Parathyroid adenoma (tissue), 2 donors: ENCODE results near the gene NOS1AP.

Experiments
- H2AFZ ChIP-seq: fragments of 300-600 bp; sonication (generic); one replicate; pipeline ENCODE4 v1.7.0; 2017; ENCODE audit warnings: antibody characterized with exemption, mild to moderate bottlenecking
- H3K27ac ChIP-seq: fragments of 300-600 bp; sonication (generic); one replicate; pipeline ENCODE4 v1.7.0; 2017
- H3K27me3 ChIP-seq: fragments of 300-600 bp; sonication (generic); one replicate; pipeline ENCODE4 v1.7.0; 2017; ENCODE audit warnings: low read length; ENCODE audit not compliant: control insufficient read depth, insufficient read depth
- H3K36me3 ChIP-seq: fragments of 300-600 bp; sonication (generic); one replicate; pipeline ENCODE4 v1.7.0; 2017; ENCODE audit warnings: low read length; ENCODE audit not compliant: control insufficient read depth, insufficient read depth
- H3K4me1 ChIP-seq: fragments of 300-600 bp; sonication (generic); one replicate; pipeline ENCODE4 v1.7.0; 2017; ENCODE audit warnings: control low read depth
- H3K4me2 ChIP-seq: fragments of 300-600 bp; sonication (generic); one replicate; pipeline ENCODE4 v1.7.0; 2017; ENCODE audit warnings: low read length
- H3K4me3 ChIP-seq: fragments of 300-600 bp; sonication (generic); one replicate; pipeline ENCODE4 v1.7.0; 2017; ENCODE audit warnings: low read depth, low read length
- H3K79me2 ChIP-seq: fragments of 300-600 bp; sonication (generic); one replicate; pipeline ENCODE4 v1.7.0; 2017; ENCODE audit warnings: control low read depth
- H3K9ac ChIP-seq: fragments of 300-600 bp; sonication (generic); one replicate; pipeline ENCODE4 v1.7.0; 2017; ENCODE audit warnings: mild to moderate bottlenecking
- H3K9me3 ChIP-seq: fragments of 300-600 bp; sonication (generic); one replicate; pipeline ENCODE4 v1.7.0; 2017; ENCODE audit warnings: low read length; ENCODE audit not compliant: control insufficient read depth
- TF ChIP-seq, protein P1 (sequence below): fragments of 300-600 bp; sonication (generic); IDR thresholded peaks from one replicate; pipeline ENCODE4 v1.7.0; 2017; ENCODE audit warnings: antibody characterized with exemption, mild to moderate bottlenecking
- donor health status: primary hyperparathyroidism.

NOS1AP gene

DNA sequence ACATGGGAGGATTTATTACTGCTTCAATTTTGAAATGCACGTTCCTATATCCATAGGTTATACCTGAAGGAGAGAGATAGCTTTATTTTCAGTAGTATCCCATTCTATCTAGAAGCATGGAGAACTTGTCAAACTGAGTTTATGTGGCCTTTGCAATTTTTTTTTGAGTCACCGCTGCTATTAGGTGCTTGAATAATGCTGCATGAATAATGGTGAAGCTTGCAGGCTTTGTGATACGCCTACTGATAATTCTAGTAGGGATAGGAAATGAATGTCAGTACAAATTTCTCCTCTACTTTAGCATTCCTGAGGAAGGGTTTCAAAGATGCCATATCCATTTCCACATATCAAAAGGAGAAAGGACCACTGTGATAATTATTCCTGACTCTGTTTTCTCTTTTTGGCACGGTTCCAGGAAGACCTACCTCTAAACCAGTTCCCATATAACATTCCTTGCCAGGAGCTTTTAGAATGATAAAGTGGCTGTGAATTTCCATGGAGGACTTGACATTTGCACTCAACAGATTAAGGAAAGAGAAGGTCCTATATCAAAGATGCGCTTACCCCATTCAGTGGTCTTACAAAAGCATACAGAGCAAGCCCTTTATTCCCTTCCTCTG lies 223.7 kb downstream of the NOS1AP start:
- Histone ChIP-seq H3K9me3 (no peaks in the 10 kb centered on the region), H3K27ac (no peak overlapping the region), H3K4me3 (no peak overlapping the region), H3K79me2 (no peaks in the 10 kb centered on the region), H3K27me3 (no peaks in the 10 kb centered on the region), H3K9ac (no peak overlapping the region), H3K36me3 (no peaks in the 10 kb centered on the region), H3K4me2 (no peak overlapping the region), H2AFZ (no peak overlapping the region), H3K4me1 (no peaks in the 10 kb centered on the region)
- TF ChIP-seq, protein P1, sequence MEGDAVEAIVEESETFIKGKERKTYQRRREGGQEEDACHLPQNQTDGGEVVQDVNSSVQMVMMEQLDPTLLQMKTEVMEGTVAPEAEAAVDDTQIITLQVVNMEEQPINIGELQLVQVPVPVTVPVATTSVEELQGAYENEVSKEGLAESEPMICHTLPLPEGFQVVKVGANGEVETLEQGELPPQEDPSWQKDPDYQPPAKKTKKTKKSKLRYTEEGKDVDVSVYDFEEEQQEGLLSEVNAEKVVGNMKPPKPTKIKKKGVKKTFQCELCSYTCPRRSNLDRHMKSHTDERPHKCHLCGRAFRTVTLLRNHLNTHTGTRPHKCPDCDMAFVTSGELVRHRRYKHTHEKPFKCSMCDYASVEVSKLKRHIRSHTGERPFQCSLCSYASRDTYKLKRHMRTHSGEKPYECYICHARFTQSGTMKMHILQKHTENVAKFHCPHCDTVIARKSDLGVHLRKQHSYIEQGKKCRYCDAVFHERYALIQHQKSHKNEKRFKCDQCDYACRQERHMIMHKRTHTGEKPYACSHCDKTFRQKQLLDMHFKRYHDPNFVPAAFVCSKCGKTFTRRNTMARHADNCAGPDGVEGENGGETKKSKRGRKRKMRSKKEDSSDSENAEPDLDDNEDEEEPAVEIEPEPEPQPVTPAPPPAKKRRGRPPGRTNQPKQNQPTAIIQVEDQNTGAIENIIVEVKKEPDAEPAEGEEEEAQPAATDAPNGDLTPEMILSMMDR, result no peak

DNA sequence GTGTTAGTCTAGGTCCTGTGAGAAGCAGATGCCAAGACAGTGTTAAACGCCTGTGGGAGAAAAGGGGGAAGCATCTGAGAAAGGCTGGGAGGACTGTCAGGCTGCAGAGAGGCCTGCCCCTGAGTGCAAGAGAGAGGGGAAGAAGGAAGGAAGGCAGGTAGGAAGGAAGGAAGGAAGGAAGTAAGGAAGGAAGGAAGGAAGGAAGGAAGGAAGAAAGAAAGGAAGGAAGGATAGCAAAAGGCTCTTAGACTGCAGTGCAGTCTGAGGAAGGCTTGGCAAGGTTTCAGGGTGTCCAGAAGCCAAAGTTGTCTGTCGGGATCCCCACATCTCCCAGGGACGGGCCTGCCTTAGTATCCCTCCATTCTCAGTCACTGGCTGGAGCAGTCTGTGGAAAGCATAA lies 224.5 kb downstream of the NOS1AP start:
- no peak overlapping the region for H3K27ac ChIP-seq
- H3K9ac ChIP-seq, result no peak overlapping the region
- no peaks in the 10 kb centered on the region for H3K27me3 ChIP-seq
- TF ChIP-seq, protein P1, result no peak
- H3K36me3 ChIP-seq, result no peaks in the 10 kb centered on the region
- H3K4me3 ChIP-seq, result no peak overlapping the region
- no peaks in the 10 kb centered on the region for H3K4me1 ChIP-seq
- no peak overlapping the region for H3K4me2 ChIP-seq
- H3K9me3 ChIP-seq, result no peaks in the 10 kb centered on the region
- no peaks in the 10 kb centered on the region for H3K79me2 ChIP-seq
- no peak overlapping the region for H2AFZ ChIP-seq

DNA sequence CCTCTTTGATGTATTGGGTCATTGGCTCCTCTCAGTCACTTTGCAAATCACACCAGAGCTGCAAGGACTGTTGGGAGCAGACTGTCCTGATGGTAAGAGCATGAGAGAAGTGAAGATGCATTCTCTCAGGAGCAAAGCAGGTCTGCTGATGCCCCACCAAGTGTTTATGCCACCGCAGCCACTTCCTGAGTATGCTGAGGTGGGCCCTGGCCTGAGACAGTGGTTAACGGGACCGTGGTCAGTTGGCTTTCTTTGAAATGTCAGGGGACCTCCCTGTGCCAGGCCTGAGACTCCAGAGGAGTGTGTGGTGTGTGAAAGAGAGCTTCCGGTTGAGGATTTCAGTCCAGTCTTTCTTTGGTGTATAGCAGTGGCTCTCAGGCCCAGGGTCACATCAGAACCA lies 227.7 kb downstream of the NOS1AP start:
- Histone ChIP-seq H2AFZ (no peak overlapping the region), H3K9ac (no peak overlapping the region), H3K4me2 (no peak overlapping the region), H3K36me3 (no peaks in the 10 kb centered on the region), H3K27me3 (no peaks in the 10 kb centered on the region), H3K79me2 (no peaks in the 10 kb centered on the region), H3K4me1 (no peaks in the 10 kb centered on the region), H3K27ac (no peak overlapping the region), H3K4me3 (no peak overlapping the region), H3K9me3 (no peaks in the 10 kb centered on the region)
- TF ChIP-seq, protein P1, result no peak

DNA sequence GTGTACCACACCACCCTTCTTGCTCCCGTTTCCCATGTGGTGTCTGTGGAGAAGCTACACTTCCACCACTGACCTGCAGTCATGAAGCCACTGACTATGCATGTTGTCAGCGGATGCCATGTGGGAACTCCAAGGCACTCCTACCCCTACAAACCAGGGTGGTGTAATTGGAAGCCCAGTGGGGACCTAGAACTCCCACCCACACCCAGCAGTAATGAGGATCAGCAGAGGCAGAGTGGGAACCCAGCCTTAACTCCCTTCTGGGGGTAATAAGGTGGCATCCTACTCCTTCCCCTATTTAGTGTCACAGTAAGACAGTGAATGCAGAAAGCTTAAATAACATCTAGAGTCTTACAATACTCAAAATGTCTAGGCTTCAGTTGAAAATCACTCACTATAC lies 228.8 kb downstream of the NOS1AP start:
- Histone ChIP-seq H3K4me1 (no peaks in the 10 kb centered on the region), H3K9me3 (no peaks in the 10 kb centered on the region), H3K4me2 (no peak overlapping the region), H2AFZ (no peak overlapping the region), H3K4me3 (no peak overlapping the region), H3K9ac (no peak overlapping the region), H3K36me3 (no peaks in the 10 kb centered on the region), H3K27ac (no peak overlapping the region), H3K79me2 (no peaks in the 10 kb centered on the region), H3K27me3 (no peaks in the 10 kb centered on the region)
- TF ChIP-seq, protein P1, result no peak

DNA sequence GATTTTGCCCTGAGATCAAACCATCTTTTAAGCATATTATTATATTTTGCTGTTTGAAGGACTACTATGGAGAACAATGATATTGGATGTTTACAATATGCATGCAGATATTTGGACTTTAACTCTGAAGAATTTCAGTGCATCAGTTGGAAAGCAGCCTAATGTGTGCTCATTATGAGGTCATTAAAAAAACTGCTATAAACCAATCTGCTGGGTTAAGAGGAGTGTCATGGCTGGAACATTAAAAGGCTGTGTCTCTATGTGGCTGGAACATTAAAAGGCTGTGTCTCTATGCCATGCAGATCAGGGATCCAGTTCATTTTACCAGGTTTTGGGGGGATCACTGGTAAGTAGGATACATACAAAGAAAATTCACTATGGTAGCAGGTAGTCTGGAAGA lies 229.5 kb downstream of the NOS1AP start:
- no peaks in the 10 kb centered on the region for H3K27me3 ChIP-seq
- H3K4me2 ChIP-seq, result no peak overlapping the region
- H3K4me3 ChIP-seq, result no peak overlapping the region
- H3K27ac ChIP-seq, result no peak overlapping the region
- H3K79me2 ChIP-seq, result no peaks in the 10 kb centered on the region
- TF ChIP-seq, protein P1, result no peak
- no peaks in the 10 kb centered on the region for H3K9me3 ChIP-seq
- H2AFZ ChIP-seq, result no peak overlapping the region
- H3K9ac ChIP-seq, result no peak overlapping the region
- H3K4me1 ChIP-seq, result no peaks in the 10 kb centered on the region
- no peaks in the 10 kb centered on the region for H3K36me3 ChIP-seq
